Measurements from ENCODE around the gene CDKAL1.
A peak's percentile ranks its signal among the peaks of the same experiment; 100 is the strongest.
"Not testable (repeated sequence)": the region's sequence is repeated elsewhere in the genome, so short reads cannot be mapped to it uniquely, and the experiment has no call there.

Gene CDKAL1

DNA sequence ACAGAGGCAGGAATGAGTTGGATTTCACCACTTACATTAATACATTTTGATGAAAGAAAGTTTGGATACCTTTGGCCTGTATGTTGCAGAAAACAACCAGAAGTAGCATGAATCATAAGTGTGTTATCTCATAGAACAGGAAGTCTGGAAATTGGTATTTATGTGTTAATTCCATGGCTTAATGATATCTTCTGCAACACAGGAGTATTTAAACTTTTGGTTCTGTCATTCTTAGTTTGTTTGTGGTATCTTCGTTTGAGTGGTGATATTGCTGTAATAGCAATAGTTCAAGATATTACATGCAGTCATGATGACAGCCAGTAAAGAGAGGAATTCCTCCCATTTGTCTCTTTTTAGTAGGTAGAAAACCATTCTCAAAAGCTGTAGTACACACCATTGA, 177.3 kb downstream of the CDKAL1 start:
- H3K36me3 ChIP-seq (ENCODE audit: control insufficient read depth, insufficient read depth, low read length, severe bottlenecking), result no peaks in the 10 kb centered on the region
- H3K4me3 ChIP-seq (ENCODE audit: low read length), result no peak overlapping the region
- H3K9ac ChIP-seq (ENCODE audit: low read length), result no peak overlapping the region
- H3K9me3 ChIP-seq (ENCODE audit: control insufficient read depth, low read length), result no peaks in the 10 kb centered on the region
- peaks cover 12% of the 10 kb centered on the region for H3K4me1 ChIP-seq (ENCODE audit: control insufficient read depth, insufficient read depth, low read length)
- H3K27me3 ChIP-seq (replicated peaks; ENCODE audit: control insufficient read depth, insufficient read depth, low read length), result no peaks in the 10 kb centered on the region
- no peak for DNase-seq (ENCODE audit: low read depth)

DNA sequence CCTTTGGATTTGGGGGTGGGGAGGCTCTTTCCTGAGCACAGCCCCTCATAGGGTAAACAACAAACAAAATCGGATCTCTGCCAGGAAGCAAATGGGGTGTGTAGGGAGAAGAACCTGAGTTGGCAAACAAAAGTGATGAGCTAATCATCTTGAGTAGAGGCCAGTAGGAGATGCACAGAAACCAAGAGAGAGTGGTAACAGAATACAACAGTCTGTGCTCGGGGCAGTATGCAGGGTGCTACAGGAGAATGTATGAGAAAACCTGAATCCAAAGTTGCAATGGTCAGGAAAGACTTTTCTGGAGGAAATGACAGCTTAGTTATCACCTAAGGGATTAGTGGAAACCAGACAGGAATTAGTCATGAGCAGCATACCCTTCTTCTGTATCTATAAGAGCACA, 177.8 kb downstream of the CDKAL1 start:
- no peak for DNase-seq (ENCODE audit: low read depth)
- H3K27me3 ChIP-seq (replicated peaks; ENCODE audit: control insufficient read depth, insufficient read depth, low read length), result no peaks in the 10 kb centered on the region
- H3K4me3 ChIP-seq (ENCODE audit: low read length), result no peak overlapping the region
- H3K36me3 ChIP-seq (ENCODE audit: control insufficient read depth, insufficient read depth, low read length, severe bottlenecking), result no peaks in the 10 kb centered on the region
- H3K9me3 ChIP-seq (ENCODE audit: control insufficient read depth, low read length), result no peaks in the 10 kb centered on the region
- no peak overlapping the region for H3K9ac ChIP-seq (ENCODE audit: low read length)
- peaks cover 12% of the 10 kb centered on the region for H3K4me1 ChIP-seq (ENCODE audit: control insufficient read depth, insufficient read depth, low read length)

DNA sequence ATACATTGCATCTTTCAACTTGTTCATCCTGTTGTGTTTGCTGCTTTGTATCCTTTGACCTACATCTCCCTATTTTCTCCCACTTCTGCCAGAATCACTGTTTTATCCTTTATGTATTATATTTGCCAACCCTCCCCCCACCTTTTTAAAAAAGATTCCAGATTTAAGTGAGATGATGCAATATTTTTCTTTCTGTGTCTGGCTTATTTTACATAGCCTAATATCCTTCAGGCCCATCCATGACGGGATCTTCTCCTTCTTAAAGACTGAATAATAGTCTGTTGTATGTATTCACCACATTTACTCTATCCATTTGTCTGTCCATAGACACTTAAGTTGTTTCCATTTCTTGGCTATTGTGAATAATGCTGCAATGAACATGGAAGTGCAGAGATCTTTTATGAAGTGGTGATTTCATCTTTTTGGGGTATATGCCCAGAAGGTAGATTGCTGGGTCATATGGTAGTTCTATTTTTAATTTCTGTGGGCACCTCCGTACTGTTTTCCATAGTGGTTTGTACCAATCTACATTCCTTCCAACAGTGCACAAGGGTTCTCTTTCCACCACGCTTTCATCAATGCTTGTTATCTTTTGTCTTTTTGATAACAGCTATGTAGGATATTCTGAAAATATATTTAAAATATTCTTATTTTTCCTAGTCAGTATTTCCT, 181.0 kb downstream of the CDKAL1 start:
- no peaks in the 10 kb centered on the region for H3K36me3 ChIP-seq (ENCODE audit: control insufficient read depth, insufficient read depth, low read length, severe bottlenecking)
- no peaks in the 10 kb centered on the region for H3K27me3 ChIP-seq (replicated peaks; ENCODE audit: control insufficient read depth, insufficient read depth, low read length)
- peaks cover 12% of the 10 kb centered on the region for H3K4me1 ChIP-seq (ENCODE audit: control insufficient read depth, insufficient read depth, low read length)
- H3K4me3 ChIP-seq (ENCODE audit: low read length), result no peak overlapping the region
- DNase-seq (ENCODE audit: low read depth), result peak; percentile 14
- no peaks in the 10 kb centered on the region for H3K9me3 ChIP-seq (ENCODE audit: control insufficient read depth, low read length)
- no peak overlapping the region for H3K9ac ChIP-seq (ENCODE audit: low read length)

DNA sequence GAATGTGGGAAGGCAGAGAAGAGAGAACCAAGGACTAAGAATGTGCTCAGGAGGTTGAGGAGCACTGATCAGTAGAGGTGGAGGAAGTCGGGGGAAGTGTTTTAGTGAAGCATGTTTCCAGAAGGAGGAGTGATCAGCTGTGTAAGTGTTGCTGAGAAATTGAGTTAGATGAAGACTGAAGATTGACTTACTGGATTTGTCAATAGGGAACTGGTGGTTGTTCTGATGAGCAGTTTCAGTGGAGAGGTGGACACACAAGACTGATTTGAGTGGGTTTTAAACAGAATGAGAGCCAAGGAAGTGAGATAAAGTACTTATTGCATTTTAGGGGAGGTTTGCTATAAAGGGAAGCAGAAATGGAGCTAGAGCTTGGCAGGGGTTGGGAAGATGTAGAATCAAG, 182.6 kb downstream of the CDKAL1 start:
- Histone ChIP-seq H3K9me3 (ENCODE audit: control insufficient read depth, low read length) (no peaks in the 10 kb centered on the region), H3K4me1 (ENCODE audit: control insufficient read depth, insufficient read depth, low read length) (peaks cover 4% of the 10 kb centered on the region), H3K9ac (ENCODE audit: low read length) (no peak overlapping the region), H3K4me3 (ENCODE audit: low read length) (no peak overlapping the region), H3K36me3 (ENCODE audit: control insufficient read depth, insufficient read depth, low read length, severe bottlenecking) (no peaks in the 10 kb centered on the region), H3K27me3 (replicated peaks; ENCODE audit: control insufficient read depth, insufficient read depth, low read length) (no peaks in the 10 kb centered on the region)
- DNase-seq (ENCODE audit: low read depth), result no peak

DNA sequence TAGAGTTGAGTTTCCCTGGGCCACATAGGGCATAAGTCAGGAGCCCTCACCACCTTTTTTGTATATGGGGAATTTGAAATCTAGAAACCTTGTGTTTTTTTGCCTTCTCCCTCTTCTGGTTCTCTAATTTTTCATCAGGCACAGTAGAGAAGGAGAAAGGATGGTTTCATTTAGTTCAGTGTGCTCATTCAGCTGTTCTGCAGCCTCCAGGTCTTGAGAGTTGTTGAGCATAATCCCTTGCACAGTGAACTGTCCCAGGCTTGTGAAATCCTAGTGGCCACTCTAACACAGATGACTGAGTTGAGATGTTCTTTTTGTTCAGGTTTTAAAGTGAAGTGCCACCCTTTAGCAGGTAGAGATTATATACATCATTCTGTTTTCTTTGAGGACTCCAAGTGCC, 183.5 kb downstream of the CDKAL1 start:
- no peaks in the 10 kb centered on the region for H3K27me3 ChIP-seq (replicated peaks; ENCODE audit: control insufficient read depth, insufficient read depth, low read length)
- peaks cover 3% of the 10 kb centered on the region for H3K4me1 ChIP-seq (ENCODE audit: control insufficient read depth, insufficient read depth, low read length)
- no peaks in the 10 kb centered on the region for H3K36me3 ChIP-seq (ENCODE audit: control insufficient read depth, insufficient read depth, low read length, severe bottlenecking)

DNA sequence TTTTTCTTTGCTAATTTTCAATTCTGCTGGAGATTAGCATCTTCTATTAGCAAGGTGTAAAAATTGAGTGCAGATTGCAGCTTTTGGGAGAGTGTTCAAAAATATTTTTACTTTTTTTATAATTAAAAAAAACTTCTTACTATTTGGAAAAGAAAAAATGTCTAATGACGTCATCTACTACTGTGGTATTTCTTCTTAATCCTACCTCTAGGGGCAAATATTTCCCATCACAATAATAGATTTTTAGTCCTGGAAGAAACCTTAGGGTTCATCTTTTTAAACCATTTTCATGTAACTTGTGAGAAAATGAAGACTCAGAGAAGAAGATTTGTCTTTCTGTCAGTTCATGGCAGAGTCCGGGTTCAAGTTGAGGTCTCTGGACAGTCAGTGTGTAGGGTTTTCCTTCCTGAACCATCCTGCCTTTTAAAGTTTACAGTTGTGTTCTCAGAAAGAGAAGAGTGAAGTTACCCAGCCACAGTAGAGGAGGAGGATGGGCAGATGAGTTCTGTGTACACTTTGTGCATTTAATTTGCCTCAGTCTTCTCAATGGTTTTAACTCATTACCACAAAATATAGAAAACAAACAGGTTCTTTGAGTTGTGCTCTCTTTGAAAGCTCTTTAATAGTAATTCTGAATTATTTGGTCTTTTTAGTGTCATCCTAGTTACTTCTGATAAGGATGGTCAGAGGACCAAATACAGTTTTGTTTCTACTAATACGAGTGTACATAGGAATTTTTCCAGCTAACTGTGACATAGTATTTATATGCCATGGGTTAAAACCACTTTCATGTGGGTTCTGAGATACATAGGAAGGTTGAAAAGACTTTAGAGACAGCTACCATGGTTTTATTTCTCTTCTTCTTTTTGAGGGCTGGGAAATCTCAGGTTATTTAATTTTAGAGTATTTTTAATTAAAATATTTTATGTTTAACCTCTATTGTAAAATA, 184.7 kb downstream of the CDKAL1 start:
- peak; percentile 11 for DNase-seq (ENCODE audit: low read depth)

More for the DNA sequence above, 183.5 kb downstream of the CDKAL1 start:
- no peak overlapping the region for H3K9ac ChIP-seq (ENCODE audit: low read length)
- H3K4me3 ChIP-seq (ENCODE audit: low read length), result no peak overlapping the region
- DNase-seq (ENCODE audit: low read depth), result no peak
- H3K9me3 ChIP-seq (ENCODE audit: control insufficient read depth, low read length), result no peaks in the 10 kb centered on the region

DNA sequence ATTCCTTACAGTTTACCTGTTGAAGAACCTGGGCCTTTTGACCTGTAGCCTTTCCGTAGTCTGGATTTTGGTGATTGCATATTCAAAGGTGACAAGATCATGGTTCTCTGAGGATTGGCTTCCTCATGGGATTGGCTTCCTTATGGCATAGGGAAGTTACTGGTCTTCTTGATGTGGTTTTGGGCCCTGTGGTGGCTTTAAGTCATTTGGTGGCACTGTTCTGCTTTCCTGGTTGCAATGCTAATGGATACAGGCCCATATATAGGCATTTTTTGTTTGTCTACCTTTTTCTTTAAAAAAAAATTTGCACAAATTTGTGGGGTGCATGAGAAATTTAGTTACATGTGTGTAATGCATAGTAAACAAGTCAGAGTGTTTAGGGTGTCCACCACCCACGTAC, 185.7 kb downstream of the CDKAL1 start:
- H3K4me1 ChIP-seq (ENCODE audit: control insufficient read depth, insufficient read depth, low read length), result peaks cover 3% of the 10 kb centered on the region
- H3K36me3 ChIP-seq (ENCODE audit: control insufficient read depth, insufficient read depth, low read length, severe bottlenecking), result no peaks in the 10 kb centered on the region
- no peak overlapping the region for H3K4me3 ChIP-seq (ENCODE audit: low read length)
- no peak for DNase-seq (ENCODE audit: low read depth)
- H3K9ac ChIP-seq (ENCODE audit: low read length), result no peak overlapping the region
- H3K9me3 ChIP-seq (ENCODE audit: control insufficient read depth, low read length), result no peaks in the 10 kb centered on the region
- no peaks in the 10 kb centered on the region for H3K27me3 ChIP-seq (replicated peaks; ENCODE audit: control insufficient read depth, insufficient read depth, low read length)

More for the DNA sequence above, 184.7 kb downstream of the CDKAL1 start:
- no peaks in the 10 kb centered on the region for H3K9me3 ChIP-seq (ENCODE audit: control insufficient read depth, low read length)
- no peak overlapping the region for H3K4me3 ChIP-seq (ENCODE audit: low read length)
- no peaks in the 10 kb centered on the region for H3K36me3 ChIP-seq (ENCODE audit: control insufficient read depth, insufficient read depth, low read length, severe bottlenecking)
- no peak overlapping the region for H3K9ac ChIP-seq (ENCODE audit: low read length)
- peaks cover 3% of the 10 kb centered on the region for H3K4me1 ChIP-seq (ENCODE audit: control insufficient read depth, insufficient read depth, low read length)
- no peaks in the 10 kb centered on the region for H3K27me3 ChIP-seq (replicated peaks; ENCODE audit: control insufficient read depth, insufficient read depth, low read length)

DNA sequence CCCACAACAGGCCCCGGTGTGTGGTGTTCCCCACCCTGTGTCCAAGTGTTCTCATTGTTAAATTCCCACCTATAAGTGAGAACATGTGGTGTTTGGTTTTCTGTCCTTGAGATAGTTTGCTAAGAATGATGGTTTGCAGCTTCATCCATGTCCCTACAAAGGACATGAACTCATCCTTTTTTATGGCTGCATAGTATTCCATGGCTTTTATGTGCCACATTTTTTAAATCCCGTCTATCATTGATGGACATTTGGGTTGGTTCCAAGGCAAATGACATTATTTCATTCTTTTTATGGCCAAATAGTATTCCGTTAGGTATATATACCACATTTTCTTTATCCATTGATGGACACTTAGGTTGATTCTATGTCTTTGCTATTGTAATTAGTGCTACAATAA, 186.9 kb downstream of the CDKAL1 start:
- H3K9ac ChIP-seq (ENCODE audit: low read length); DNase-seq (ENCODE audit: low read depth); H3K4me1 ChIP-seq (ENCODE audit: control insufficient read depth, insufficient read depth, low read length); H3K27me3 ChIP-seq (replicated peaks; ENCODE audit: control insufficient read depth, insufficient read depth, low read length); H3K4me3 ChIP-seq (ENCODE audit: low read length); H3K9me3 ChIP-seq (ENCODE audit: control insufficient read depth, low read length); H3K36me3 ChIP-seq (ENCODE audit: control insufficient read depth, insufficient read depth, low read length, severe bottlenecking): not testable (repeated sequence)

DNA sequence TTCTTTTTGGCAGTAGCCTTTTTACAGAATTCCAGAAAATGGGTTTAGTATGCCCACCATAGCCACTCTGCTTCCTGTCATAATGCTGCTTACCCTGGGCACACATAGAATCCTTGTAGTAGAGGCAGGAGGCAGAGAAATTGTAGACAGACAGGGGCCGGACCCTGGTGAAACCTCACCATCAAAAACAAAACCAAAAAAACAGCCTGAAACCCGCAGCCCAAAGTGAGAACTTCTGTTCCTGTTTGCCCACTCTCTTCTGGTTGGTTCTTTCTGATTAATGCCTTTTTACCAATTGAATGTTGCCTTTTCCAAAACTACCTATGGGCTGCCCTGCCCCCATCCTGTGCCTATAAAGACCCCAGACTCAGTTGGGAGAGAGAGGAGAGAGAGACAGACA, 188.2 kb downstream of the CDKAL1 start:
- Histone ChIP-seq H3K27me3 (replicated peaks; ENCODE audit: control insufficient read depth, insufficient read depth, low read length) (no peaks in the 10 kb centered on the region), H3K4me1 (ENCODE audit: control insufficient read depth, insufficient read depth, low read length) (no peaks in the 10 kb centered on the region), H3K9ac (ENCODE audit: low read length) (no peak overlapping the region), H3K36me3 (ENCODE audit: control insufficient read depth, insufficient read depth, low read length, severe bottlenecking) (no peaks in the 10 kb centered on the region), H3K4me3 (ENCODE audit: low read length) (no peak overlapping the region), H3K9me3 (ENCODE audit: control insufficient read depth, low read length) (no peaks in the 10 kb centered on the region)
- DNase-seq (ENCODE audit: low read depth), result no peak

DNA sequence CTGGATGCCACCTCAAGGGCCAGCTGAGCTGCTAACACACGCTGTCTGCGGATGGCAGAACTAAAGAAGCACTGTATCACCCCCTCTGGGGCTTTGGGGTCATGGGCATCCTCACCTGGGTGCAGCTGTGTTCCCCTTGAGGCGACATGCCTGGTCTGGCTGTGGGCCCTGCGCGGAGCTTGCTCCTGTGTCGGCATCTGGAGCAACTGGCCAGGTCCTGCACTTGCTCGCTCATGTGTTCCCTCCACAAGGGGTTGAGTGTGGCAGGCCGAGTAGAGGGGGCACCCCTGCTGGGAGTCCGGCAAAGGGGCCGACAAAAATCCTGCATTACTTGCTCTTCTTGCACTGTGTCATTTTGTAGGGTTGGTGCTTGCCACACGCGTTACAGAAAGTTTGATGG, 189.0 kb downstream of the CDKAL1 start:
- no peaks in the 10 kb centered on the region for H3K36me3 ChIP-seq (ENCODE audit: control insufficient read depth, insufficient read depth, low read length, severe bottlenecking)
- no peaks in the 10 kb centered on the region for H3K4me1 ChIP-seq (ENCODE audit: control insufficient read depth, insufficient read depth, low read length)
- H3K9ac ChIP-seq (ENCODE audit: low read length), result no peak overlapping the region
- H3K4me3 ChIP-seq (ENCODE audit: low read length), result no peak overlapping the region
- no peaks in the 10 kb centered on the region for H3K9me3 ChIP-seq (ENCODE audit: control insufficient read depth, low read length)
- no peaks in the 10 kb centered on the region for H3K27me3 ChIP-seq (replicated peaks; ENCODE audit: control insufficient read depth, insufficient read depth, low read length)
- DNase-seq (ENCODE audit: low read depth), result no peak

DNA sequence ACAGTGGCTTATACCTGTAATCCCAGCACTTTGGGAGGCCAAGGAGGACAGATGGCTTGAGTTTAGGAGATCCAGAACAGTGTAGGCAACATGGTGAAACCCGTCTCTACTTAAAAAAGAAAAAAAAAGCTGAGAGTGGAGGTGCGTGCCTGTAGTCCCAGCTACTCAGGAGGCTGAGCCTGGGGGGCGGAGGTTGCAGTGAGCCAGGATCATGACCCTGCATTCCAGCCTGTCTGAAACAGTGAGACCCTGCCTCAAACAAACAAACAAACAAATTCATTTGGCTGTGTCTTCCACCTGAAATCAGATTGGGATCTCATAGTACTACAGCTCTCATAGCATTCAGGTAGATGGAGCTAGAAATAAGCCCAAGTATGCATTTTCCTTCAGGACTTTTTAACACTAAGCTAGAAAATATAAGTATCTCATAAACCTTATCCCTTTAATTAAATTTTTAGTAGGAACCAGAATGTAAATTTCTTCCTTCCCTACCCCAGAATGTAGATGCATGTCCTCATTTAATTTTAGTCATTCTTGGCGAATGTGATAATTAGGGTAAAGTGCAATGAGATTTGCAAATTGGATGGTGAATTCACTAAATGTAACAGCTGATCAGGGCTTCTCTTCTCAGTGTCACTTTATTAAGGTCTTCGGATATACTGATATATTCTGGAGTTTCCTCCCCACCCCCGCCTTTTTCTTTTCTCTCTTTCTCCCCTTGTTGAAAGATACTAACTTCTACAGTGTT, 190.4 kb downstream of the CDKAL1 start:
- no peak overlapping the region for H3K9ac ChIP-seq (ENCODE audit: low read length)
- no peak overlapping the region for H3K4me3 ChIP-seq (ENCODE audit: low read length)
- no peaks in the 10 kb centered on the region for H3K4me1 ChIP-seq (ENCODE audit: control insufficient read depth, insufficient read depth, low read length)
- H3K9me3 ChIP-seq (ENCODE audit: control insufficient read depth, low read length), result no peaks in the 10 kb centered on the region
- H3K36me3 ChIP-seq (ENCODE audit: control insufficient read depth, insufficient read depth, low read length, severe bottlenecking), result no peaks in the 10 kb centered on the region
- no peak for DNase-seq (ENCODE audit: low read depth)
- no peaks in the 10 kb centered on the region for H3K27me3 ChIP-seq (replicated peaks; ENCODE audit: control insufficient read depth, insufficient read depth, low read length)

All from adipocyte (in vitro differentiated cells).